Transverse colon (tissue), 4 donors: ENCODE data around the gene KIAA1586. TPM values are rescaled to one million over a fixed set of nuclear protein-coding genes. Genes with fewer than 3 reads are reported as not detected.

Source experiments
- DNase-seq: peaks from one replicate; pipeline ENCODE4 v3.0.0-alpha.2; 2019
- H3K27ac ChIP-seq, 4 donors: fragments of 200-600 bp; sonication (generic); 2 replicates each; pipeline ENCODE4 v1.5.1; 2016 to 2018; ENCODE audit warnings: inconsistent platforms in 4 of 4
- H3K27me3 ChIP-seq: fragments of 200-600 bp; sonication (generic); 2 replicates; pipeline ENCODE4 v1.5.1; 2017; ENCODE audit warnings: inconsistent platforms
- H3K36me3 ChIP-seq, 4 donors: fragments of 200-600 bp; sonication (generic); 2 replicates each; pipeline ENCODE4 v1.5.1; 2017 to 2019; ENCODE audit warnings: inconsistent platforms in 4 of 4
- H3K4me1 ChIP-seq, 4 donors: fragments of 200-600 bp; sonication (generic); 2 replicates each; pipeline ENCODE4 v1.5.1; 2017 to 2020; ENCODE audit warnings: inconsistent platforms in 4 of 4
- H3K4me3 ChIP-seq, 4 donors: fragments of 200-600 bp; sonication (generic); 1 replicate in 1 of 4; 2 replicates in 3 of 4; pipeline versions ENCODE4 v1.5.1 to v1.6.1; 2017 to 2019; ENCODE audit warnings: inconsistent platforms in 4 of 4
- H3K9me3 ChIP-seq, 2 donors: fragments of 200-600 bp; sonication (generic); 2 replicates each; pipeline ENCODE4 v1.5.1; 2017 to 2019; ENCODE audit warnings: inconsistent platforms in 2 of 2
- EP300 ChIP-seq: sonication (generic); formaldehyde crosslinking; IDR thresholded peaks from one replicate; pipeline ENCODE4 v1.6.1; 2017; ENCODE audit warnings: antibody characterized with exemption, low read depth
- POLR2A ChIP-seq: fragments of 450-650 bp; IDR thresholded peaks from one replicate; pipeline ENCODE4 v1.6.1; 2016; ENCODE audit warnings: antibody characterized with exemption, mild to moderate bottlenecking, moderate library complexity
- POLR2AphosphoS5 ChIP-seq, 3 donors: sonication (generic); formaldehyde crosslinking; IDR thresholded peaks; one replicate each; pipeline ENCODE4 v1.6.1; 2016; ENCODE audit warnings: antibody characterized with exemption in 3 of 3
- WGBS, 2 donors: methylation state at CpG; one replicate each; pipeline ENCODE4 v1.1.5; 2018; ENCODE audit warnings: low coverage in 1 of 2; 5-methylcytosine and 5-hydroxymethylcytosine counted together
- in situ Hi-C, 4 donors: fragments of 200-750 bp; cut with MboI; loops; one replicate each; pipeline versions ENCODE4 v1.15.0 to v1.15.1; 2017; ENCODE audit warnings: low sequenced_read_pairs in 3 of 4, low pct_ligation_motif_present in 1 of 4, low pct_unique_long_range_greater_than_20kb in 1 of 4
- intact Hi-C: fragments of 100-400 bp; cut with DNase I; formaldehyde crosslinking; loops from one replicate; pipeline ENCODE4 v1.15.1; 2023; ENCODE audit warnings: low total_unique reads
- total RNA-seq, 4 donors: library from RNA; depleted of rRNA; stranded (reverse); fragments of >200 nt; gene quantifications; one replicate each; pipeline ENCODE4 v1.1.0, GENCODE V29; 2016
- TF ChIP-seq, protein P1 (sequence below), 5 experiments: fragments of 200-600 bp in 3 of 5; fragments of 450-650 bp in 2 of 5; sonication (generic) in 3 of 5; IDR thresholded peaks; 1 replicate in 2 of 5; 2 replicates in 3 of 5; pipeline ENCODE4 v1.5.1; 2016 to 2017; ENCODE audit warnings: antibody characterized with exemption in 5 of 5, inconsistent platforms in 3 of 5, mild to moderate bottlenecking in 2 of 5, moderate library complexity in 1 of 5

Gene KIAA1586
- total RNA-seq, 4 donors from 2014 or later, result 0.75 to 9.8 (median 3.6) TPM

DNA sequence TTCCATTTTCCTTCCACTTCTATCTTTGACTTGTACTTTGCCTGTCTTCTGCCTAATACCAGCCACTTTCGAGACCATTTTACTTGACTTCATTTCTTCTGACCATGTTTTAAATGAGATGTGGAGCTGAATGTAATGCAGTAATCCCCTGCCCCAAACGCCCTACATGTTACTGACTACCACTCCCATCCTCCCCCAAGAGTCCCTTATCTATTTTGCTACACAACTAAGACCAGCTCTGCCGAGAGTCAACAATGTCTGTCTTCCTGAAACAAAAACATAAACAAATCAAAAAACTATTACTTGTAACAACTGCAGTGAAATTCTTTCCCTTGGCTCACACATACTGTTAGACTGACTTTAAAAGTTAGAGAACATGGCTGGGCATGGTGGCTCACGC, 27.1 kb upstream of the KIAA1586 start:
- Histone ChIP-seq H3K27ac (no peak overlapping the region), H3K27me3 (no peaks in the 10 kb centered on the region), H3K36me3 (no peaks in the 10 kb centered on the region), H3K4me3 (no peak overlapping the region), H3K9me3 (peaks cover 0 to 5% of the 10 kb centered on the region in 2 donors), H3K4me1 (no peaks in the 10 kb centered on the region)
- in situ Hi-C loops, result loop anchor here in 2 of 4 donors (10.0 to 25.0 kb wide), 2 partner anchors 107 to 115 kb away; no protein-coding TSS in a partner anchor
- intact Hi-C loops, result no loop called here
- no peak for DNase-seq
- 73 to 82% methylated on average over 3 to 4 of the region's 4 CpGs for WGBS, 2 donors
- TF ChIP-seq POLR2A, result no peak
- no peak for TF ChIP-seq EP300
- TF ChIP-seq, protein P1, sequence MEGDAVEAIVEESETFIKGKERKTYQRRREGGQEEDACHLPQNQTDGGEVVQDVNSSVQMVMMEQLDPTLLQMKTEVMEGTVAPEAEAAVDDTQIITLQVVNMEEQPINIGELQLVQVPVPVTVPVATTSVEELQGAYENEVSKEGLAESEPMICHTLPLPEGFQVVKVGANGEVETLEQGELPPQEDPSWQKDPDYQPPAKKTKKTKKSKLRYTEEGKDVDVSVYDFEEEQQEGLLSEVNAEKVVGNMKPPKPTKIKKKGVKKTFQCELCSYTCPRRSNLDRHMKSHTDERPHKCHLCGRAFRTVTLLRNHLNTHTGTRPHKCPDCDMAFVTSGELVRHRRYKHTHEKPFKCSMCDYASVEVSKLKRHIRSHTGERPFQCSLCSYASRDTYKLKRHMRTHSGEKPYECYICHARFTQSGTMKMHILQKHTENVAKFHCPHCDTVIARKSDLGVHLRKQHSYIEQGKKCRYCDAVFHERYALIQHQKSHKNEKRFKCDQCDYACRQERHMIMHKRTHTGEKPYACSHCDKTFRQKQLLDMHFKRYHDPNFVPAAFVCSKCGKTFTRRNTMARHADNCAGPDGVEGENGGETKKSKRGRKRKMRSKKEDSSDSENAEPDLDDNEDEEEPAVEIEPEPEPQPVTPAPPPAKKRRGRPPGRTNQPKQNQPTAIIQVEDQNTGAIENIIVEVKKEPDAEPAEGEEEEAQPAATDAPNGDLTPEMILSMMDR (IDR thresholded peaks at IDR 0.05), result no peak
- TF ChIP-seq POLR2AphosphoS5 (IDR thresholded peaks at IDR 0.05), result no peak

GRCh38 chr6:57021086-57021720, 25.3 kb upstream of the KIAA1586 start:
- Histone ChIP-seq H3K27ac (no peak overlapping the region), H3K36me3 (no peaks in the 10 kb centered on the region), H3K27me3 (no peaks in the 10 kb centered on the region), H3K9me3 (peaks cover 0 to 5% of the 10 kb centered on the region in 2 donors), H3K4me1 (no peaks in the 10 kb centered on the region), H3K4me3 (no peak overlapping the region)
- in situ Hi-C loops (loop anchor here in 2 of 4 donors (10.0 to 25.0 kb wide), 2 partner anchors 109 to 116 kb away; no protein-coding TSS in a partner anchor), intact Hi-C loops (no loop called here)
- no peak for TF ChIP-seq EP300
- no peak for TF ChIP-seq POLR2A
- no peak for TF ChIP-seq POLR2AphosphoS5 (IDR thresholded peaks at IDR 0.05)
- TF ChIP-seq, protein P1 (IDR thresholded peaks at IDR 0.05), result peak; percentile 37 to 58 (median 50)
- DNase-seq, result no peak
- 0 to 10% methylated on average over 1 of the region's 1 CpG for WGBS, 2 donors

DNA sequence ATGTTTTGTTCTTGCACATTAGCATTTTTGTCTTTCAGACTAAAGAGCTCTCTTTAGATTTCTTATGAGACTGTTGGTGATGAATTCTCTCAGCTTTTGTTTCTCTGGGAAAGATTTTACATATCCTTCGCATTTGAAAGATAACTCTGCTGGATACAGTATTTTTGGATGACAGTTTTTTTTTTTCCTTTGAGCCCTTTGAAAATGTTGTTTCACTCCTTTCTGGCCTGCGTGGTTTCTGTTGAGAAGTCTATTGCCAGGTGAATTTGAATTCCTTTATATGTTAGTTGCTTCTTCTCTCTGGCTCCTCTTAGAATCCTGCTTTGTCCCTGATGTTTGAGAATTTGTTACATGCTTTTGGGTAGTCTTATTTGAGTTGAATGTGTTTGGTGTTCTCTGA, 22.2 kb upstream of the KIAA1586 start:
- Histone ChIP-seq H3K9me3 (peaks cover 0 to 5% of the 10 kb centered on the region in 2 donors), H3K27ac (no peak overlapping the region), H3K4me3 (no peak overlapping the region), H3K36me3 (no peaks in the 10 kb centered on the region), H3K4me1 (no peaks in the 10 kb centered on the region), H3K27me3 (no peaks in the 10 kb centered on the region)
- 70 to 80% methylated on average over 2 of the region's 2 CpGs for WGBS, 2 donors
- DNase-seq, result no peak
- TF ChIP-seq, protein P1 (IDR thresholded peaks at IDR 0.05), result no peak
- TF ChIP-seq POLR2AphosphoS5 (IDR thresholded peaks at IDR 0.05) (no peak), EP300 (no peak), POLR2A (no peak)
- intact Hi-C loops, result no loop called here
- in situ Hi-C loops, result loop anchor here in 2 of 4 donors (10.0 to 25.0 kb wide), 2 partner anchors 112 to 120 kb away; no protein-coding TSS in a partner anchor

DNA sequence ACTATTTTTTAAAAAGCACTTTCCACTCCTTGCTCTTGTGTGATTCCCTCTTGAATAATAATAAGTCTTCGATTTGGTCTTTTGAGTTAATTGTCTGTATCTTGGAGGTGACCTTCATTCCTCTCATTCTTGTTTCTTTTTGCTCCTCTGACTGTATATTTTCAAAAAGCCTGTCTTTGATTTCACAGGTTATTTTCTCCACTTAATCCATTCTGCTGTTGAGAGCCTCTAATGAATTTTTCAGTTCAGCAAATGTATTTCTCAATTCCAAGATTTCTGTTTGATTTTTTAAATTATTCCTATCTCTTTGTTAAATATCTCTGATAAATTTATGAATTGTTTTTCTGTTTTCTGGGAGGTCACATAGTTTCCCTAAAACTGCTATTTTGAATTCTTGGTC, 21.7 kb upstream of the KIAA1586 start:
- 86 to 100% methylated on average over 1 of the region's 1 CpG for WGBS, 2 donors
- DNase-seq, result no peak
- Histone ChIP-seq H3K36me3 (no peaks in the 10 kb centered on the region), H3K27me3 (no peaks in the 10 kb centered on the region), H3K27ac (no peak overlapping the region), H3K9me3 (peaks cover 0 to 5% of the 10 kb centered on the region in 2 donors), H3K4me3 (no peak overlapping the region), H3K4me1 (no peaks in the 10 kb centered on the region)
- in situ Hi-C loops (loop anchor here in 2 of 4 donors (10.0 to 25.0 kb wide), 3 partner anchors 112 to 313 kb away; no protein-coding TSS in a partner anchor), intact Hi-C loops (no loop called here)
- TF ChIP-seq POLR2AphosphoS5 (IDR thresholded peaks at IDR 0.05), result no peak
- TF ChIP-seq, protein P1 (IDR thresholded peaks at IDR 0.05), result no peak
- TF ChIP-seq EP300, result no peak
- TF ChIP-seq POLR2A, result no peak
